H9 (cell line): Measurements from ENCODE around the gene SHLD2. TPM values are rescaled to one million over a fixed set of nuclear protein-coding genes. Genes with fewer than 3 reads are reported as not detected.

Experiments used
- DNase-seq: peaks from one replicate; pipeline ENCODE4 v3.0.0-alpha.2; 2017
- H2AFZ ChIP-seq: one replicate; pipeline ENCODE4 v1.6.1; 2013; ENCODE audit warnings: mild to moderate bottlenecking, low read length, control low read depth, moderate library complexity
- H2AK5ac ChIP-seq: 2 replicates; pipeline ENCODE4 v1.6.1; 2013; ENCODE audit warnings: low read length, control low read depth, mixed read lengths; ENCODE audit not compliant: insufficient read length
- H2BK120ac ChIP-seq: one replicate; pipeline ENCODE4 v1.6.1; 2013; ENCODE audit warnings: low read depth, mild to moderate bottlenecking, low read length, control low read depth, inconsistent platforms; ENCODE audit not compliant: poor library complexity, severe bottlenecking
- H2BK12ac ChIP-seq: 2 replicates; pipeline ENCODE4 v1.6.1; 2013; ENCODE audit warnings: low read length, control low read depth, mixed read lengths, low read depth; ENCODE audit not compliant: insufficient read length
- H2BK15ac ChIP-seq: 2 replicates; pipeline ENCODE4 v1.6.1; 2013; ENCODE audit warnings: low read depth, low read length, control low read depth
- H2BK20ac ChIP-seq: one replicate; pipeline ENCODE4 v1.6.1; 2013; ENCODE audit warnings: low read depth, mild to moderate bottlenecking, low read length, control low read depth, inconsistent platforms; ENCODE audit not compliant: poor library complexity, severe bottlenecking
- H2BK5ac ChIP-seq: 2 replicates; pipeline ENCODE4 v1.6.1; 2013; ENCODE audit warnings: low read length, control low read depth, mixed read lengths; ENCODE audit not compliant: insufficient read length
- H3K14ac ChIP-seq: 2 replicates; pipeline ENCODE4 v1.6.1; 2013; ENCODE audit warnings: low read length, control low read depth; ENCODE audit not compliant: insufficient read depth
- H3K18ac ChIP-seq: 2 replicates; pipeline ENCODE4 v1.6.1; 2013; ENCODE audit warnings: low read depth, mild to moderate bottlenecking, mixed read lengths, low read length, control low read depth; ENCODE audit not compliant: insufficient read length
- H3K23ac ChIP-seq: 2 replicates; pipeline ENCODE4 v1.6.1; 2013; ENCODE audit warnings: low read length, control low read depth, mixed read lengths, low read depth; ENCODE audit not compliant: insufficient read length
- H3K23me2 ChIP-seq: 2 replicates; pipeline ENCODE4 v1.6.1; 2013; ENCODE audit warnings: low read depth, mild to moderate bottlenecking, mixed read lengths, low read length, control low read depth; ENCODE audit not compliant: insufficient read length, poor library complexity, severe bottlenecking
- H3K27ac ChIP-seq: 2 replicates; pipeline ENCODE4 v1.5.1; 2013; ENCODE audit warnings: low read length, control low read depth, mixed read lengths, low read depth; ENCODE audit not compliant: insufficient read length
- H3K27me3 ChIP-seq: 2 replicates; pipeline ENCODE4 v1.6.1; 2013; ENCODE audit warnings: low read length, control low read depth, inconsistent platforms; ENCODE audit not compliant: insufficient read depth
- H3K4ac ChIP-seq: 2 replicates; pipeline ENCODE4 v1.6.1; 2013; ENCODE audit warnings: low read depth, mild to moderate bottlenecking, control low read depth, inconsistent platforms, low read length, moderate library complexity
- H3K4me1 ChIP-seq: 2 replicates; pipeline ENCODE4 v1.6.1; 2013; ENCODE audit warnings: low read length, control low read depth, inconsistent platforms; ENCODE audit not compliant: insufficient read depth
- H3K4me2 ChIP-seq: 2 replicates; pipeline ENCODE4 v1.6.1; 2013; ENCODE audit warnings: low read length, control low read depth, mixed read lengths; ENCODE audit not compliant: insufficient read length, insufficient read depth
- H3K56ac ChIP-seq: 2 replicates; pipeline ENCODE4 v1.6.1; 2013; ENCODE audit warnings: low read depth, mild to moderate bottlenecking, mixed read lengths, low read length, control low read depth; ENCODE audit not compliant: insufficient read length
- H3K79me1 ChIP-seq: 2 replicates; pipeline ENCODE4 v1.6.1; 2013; ENCODE audit warnings: low read depth, mild to moderate bottlenecking, moderate library complexity, low read length, control low read depth, inconsistent platforms; ENCODE audit not compliant: insufficient read depth, poor library complexity, severe bottlenecking
- H3K79me2 ChIP-seq: 2 replicates; pipeline ENCODE4 v1.6.1; 2013; ENCODE audit warnings: low read length, control low read depth, inconsistent platforms; ENCODE audit not compliant: insufficient read depth
- H3K9ac ChIP-seq: 2 replicates; pipeline ENCODE4 v1.6.1; 2013; ENCODE audit warnings: low read length, control low read depth, mixed read lengths; ENCODE audit not compliant: insufficient read length; ENCODE audit errors: extremely low read depth
- H3K9me3 ChIP-seq: one replicate; pipeline ENCODE4 v1.6.1; 2013; ENCODE audit warnings: low read depth, low read length, inconsistent platforms; ENCODE audit not compliant: control insufficient read depth
- H3T11ph ChIP-seq: one replicate; pipeline ENCODE4 v1.6.1; 2013; ENCODE audit warnings: mild to moderate bottlenecking, low read length, control low read depth, inconsistent platforms
- H4K20me1 ChIP-seq: one replicate; pipeline ENCODE4 v1.6.1; 2013; ENCODE audit not compliant: control insufficient read depth, insufficient read length, insufficient read depth
- H4K5ac ChIP-seq: 2 replicates; pipeline ENCODE4 v1.6.1; 2013; ENCODE audit warnings: low read depth, mild to moderate bottlenecking, mixed read lengths, low read length, control low read depth; ENCODE audit not compliant: insufficient read length
- H4K8ac ChIP-seq: replicated peaks from 2 replicates; pipeline ENCODE4 v1.6.1; 2013; ENCODE audit warnings: low read length, control low read depth, mixed read lengths, low read depth; ENCODE audit not compliant: insufficient read length
- H4K91ac ChIP-seq: 2 replicates; pipeline ENCODE4 v1.6.1; 2013; ENCODE audit warnings: low read depth, mild to moderate bottlenecking, moderate library complexity, mixed read lengths, low read length, control low read depth; ENCODE audit not compliant: insufficient read length
- H3K27ac Mint-ChIP-seq, 3 experiments: 2 replicates in 2 of 3; 3 replicates in 1 of 3; pipeline ENCODE4 v1.8.0; 2020 to 2021; ENCODE audit warnings: mixed read lengths in 3 of 3, mild to moderate bottlenecking in 1 of 3, moderate library complexity in 1 of 3
- H3K27me3 Mint-ChIP-seq: 2 replicates; pipeline ENCODE4 v1.8.0; 2021; ENCODE audit warnings: low read depth, mild to moderate bottlenecking, moderate library complexity, mixed read lengths
- H3K36me3 Mint-ChIP-seq, 3 experiments: 2 replicates in 2 of 3; 3 replicates in 1 of 3; pipeline ENCODE4 v1.8.0; 2020 to 2021; ENCODE audit warnings: low read depth in 3 of 3, mixed read lengths in 3 of 3; ENCODE audit not compliant: insufficient read depth in 1 of 3
- H3K4me1 Mint-ChIP-seq, 2 experiments: 2 replicates each; pipeline ENCODE4 v1.8.0; 2020; ENCODE audit warnings: mixed read lengths in 2 of 2
- H3K4me3 Mint-ChIP-seq, 2 experiments: 2 replicates in 1 of 2; 3 replicates in 1 of 2; pipeline ENCODE4 v1.8.0; 2020 to 2021; ENCODE audit warnings: mild to moderate bottlenecking in 2 of 2, mixed read lengths in 2 of 2, moderate library complexity in 1 of 2
- H3K9me3 Mint-ChIP-seq, 2 experiments: 2 replicates in 1 of 2; 3 replicates in 1 of 2; pipeline ENCODE4 v1.8.0; 2020; ENCODE audit warnings: mild to moderate bottlenecking in 2 of 2, mixed read lengths in 2 of 2, moderate library complexity in 1 of 2
- WGBS: extraction: QIAGEN DNeasy Blood & Tissue Kit; methylation state at CpG from one replicate; pipeline ENCODE4 v1.1.7; 2013; ENCODE audit warnings: missing lambda C conversion rate, low lambda C conversion rate, mixed read lengths; ENCODE audit not compliant: insufficient read length; ENCODE audit errors: extremely low coverage; 5-methylcytosine and 5-hydroxymethylcytosine counted together
- total RNA-seq: library from RNA; stranded (reverse); gene quantifications from 2 replicates; pipeline ENCODE4 v1.2.1, GENCODE V29; 2021
- TF ChIP-seq, protein P1 (sequence below): fragments of 200-600 bp; sonication (generic); conservative IDR thresholded peaks from 3 replicates; pipeline ENCODE4 v1.8.0; 2021; ENCODE audit warnings: antibody characterized with exemption, mild to moderate bottlenecking

The SHLD2 gene
- total RNA-seq, 1 experiment from 2014 or later: 27.8 TPM

GRCh38 chr10:87053577-87054181, 41.3 kb upstream of the SHLD2 start:
- Histone ChIP-seq H3K79me2 (no peaks in the 10 kb centered on the region), H2BK20ac (no peak overlapping the region), H2AFZ (no peak overlapping the region), H4K91ac (no peak overlapping the region), H2AK5ac (no peak overlapping the region), H3K4ac (no peak overlapping the region), H3K79me1 (no peaks in the 10 kb centered on the region), H2BK5ac (no peak overlapping the region), H3K18ac (no peak overlapping the region), H3K27ac (no peak overlapping the region), H3K23ac (no peak overlapping the region), H3K23me2 (no peaks in the 10 kb centered on the region), H3K4me1 (no peaks in the 10 kb centered on the region), H3K56ac (no peak overlapping the region), H2BK120ac (no peak overlapping the region), H4K8ac (no peak overlapping the region), H2BK12ac (no peak overlapping the region), H3K14ac (no peak overlapping the region), H3K27me3 (no peaks in the 10 kb centered on the region), H3K9me3 (no peaks in the 10 kb centered on the region), H3K4me2 (no peak overlapping the region), H2BK15ac (no peak overlapping the region), H4K5ac (no peak overlapping the region), H3T11ph (no peak overlapping the region), H4K20me1 (no peaks in the 10 kb centered on the region), H3K9ac (no peak overlapping the region)
- TF ChIP-seq, protein P1, sequence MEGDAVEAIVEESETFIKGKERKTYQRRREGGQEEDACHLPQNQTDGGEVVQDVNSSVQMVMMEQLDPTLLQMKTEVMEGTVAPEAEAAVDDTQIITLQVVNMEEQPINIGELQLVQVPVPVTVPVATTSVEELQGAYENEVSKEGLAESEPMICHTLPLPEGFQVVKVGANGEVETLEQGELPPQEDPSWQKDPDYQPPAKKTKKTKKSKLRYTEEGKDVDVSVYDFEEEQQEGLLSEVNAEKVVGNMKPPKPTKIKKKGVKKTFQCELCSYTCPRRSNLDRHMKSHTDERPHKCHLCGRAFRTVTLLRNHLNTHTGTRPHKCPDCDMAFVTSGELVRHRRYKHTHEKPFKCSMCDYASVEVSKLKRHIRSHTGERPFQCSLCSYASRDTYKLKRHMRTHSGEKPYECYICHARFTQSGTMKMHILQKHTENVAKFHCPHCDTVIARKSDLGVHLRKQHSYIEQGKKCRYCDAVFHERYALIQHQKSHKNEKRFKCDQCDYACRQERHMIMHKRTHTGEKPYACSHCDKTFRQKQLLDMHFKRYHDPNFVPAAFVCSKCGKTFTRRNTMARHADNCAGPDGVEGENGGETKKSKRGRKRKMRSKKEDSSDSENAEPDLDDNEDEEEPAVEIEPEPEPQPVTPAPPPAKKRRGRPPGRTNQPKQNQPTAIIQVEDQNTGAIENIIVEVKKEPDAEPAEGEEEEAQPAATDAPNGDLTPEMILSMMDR: no peak
- no peaks in the 10 kb centered on the region for H3K9me3 Mint-ChIP-seq
- DNase-seq: no peak
- no peaks in the 10 kb centered on the region for H3K27me3 Mint-ChIP-seq
- H3K27ac Mint-ChIP-seq: peak overlapping the region in 1 of 3 experiments; percentile 80; a peak in 3 of 7 replicates
- H3K4me1 Mint-ChIP-seq: no peaks in the 10 kb centered on the region
- H3K4me3 Mint-ChIP-seq: no peak overlapping the region
- no CpG with 5 or more reads among the region's 7 CpGs for WGBS
- H3K36me3 Mint-ChIP-seq: peaks cover 19 to 58% (median 35%) of the 10 kb centered on the region in 3 experiments; a peak in 6 of 7 replicates
